ENCODE results near the gene GABRP. TPM values are rescaled to one million over a fixed set of nuclear protein-coding genes. Genes with fewer than 3 reads are reported as not detected.
"Not testable (repeated sequence)": the region's sequence is repeated elsewhere in the genome, so short reads cannot be mapped to it uniquely, and the experiment has no call there.

GABRP gene
- total and polyA plus RNA-seq, 12 donors = 0.03 to 0.26 (median 0.13) TPM; not detected in 7

DNA sequence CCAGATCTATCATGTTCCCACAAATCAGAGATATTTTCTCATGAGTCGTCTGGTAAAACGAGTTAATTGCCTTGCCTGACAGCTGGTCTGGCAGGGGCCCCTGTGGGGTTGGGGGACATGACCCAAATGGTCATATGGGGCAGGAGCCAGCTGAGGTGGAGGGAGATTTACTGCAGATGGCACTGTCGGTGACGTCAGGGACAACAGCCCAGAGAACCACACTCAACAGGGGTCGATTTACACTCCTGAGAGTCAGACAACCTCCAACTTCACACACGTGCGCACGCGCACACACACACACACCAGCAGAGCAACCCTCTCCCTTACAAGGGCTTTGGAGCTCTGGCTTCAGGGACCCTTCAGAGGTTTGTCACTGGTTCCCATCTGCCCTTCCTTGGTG, 23.4 kb upstream of the GABRP start:
- Histone ChIP-seq H3K36me3 (replicated peaks in 1 of 2) (no peaks in the 10 kb centered on the region), H3K4me1 (replicated peaks in 1 of 2) (no peaks in the 10 kb centered on the region), H3K27me3 (no peaks in the 10 kb centered on the region), H3K27ac (no peak overlapping the region), H3K9me3 (replicated peaks in 1 of 3) (no peaks in the 10 kb centered on the region), H3K4me3 (no peak overlapping the region)
- 68 to 75% (median 73%) methylated on average over 7 to 9 of the region's 9 CpGs for WGBS, 4 donors
- intact Hi-C loops (cut with DNase I) = no loop called here
- no peak for TF ChIP-seq POLR2A (IDR thresholded peaks at IDR 0.05)
- TF ChIP-seq, protein P1, sequence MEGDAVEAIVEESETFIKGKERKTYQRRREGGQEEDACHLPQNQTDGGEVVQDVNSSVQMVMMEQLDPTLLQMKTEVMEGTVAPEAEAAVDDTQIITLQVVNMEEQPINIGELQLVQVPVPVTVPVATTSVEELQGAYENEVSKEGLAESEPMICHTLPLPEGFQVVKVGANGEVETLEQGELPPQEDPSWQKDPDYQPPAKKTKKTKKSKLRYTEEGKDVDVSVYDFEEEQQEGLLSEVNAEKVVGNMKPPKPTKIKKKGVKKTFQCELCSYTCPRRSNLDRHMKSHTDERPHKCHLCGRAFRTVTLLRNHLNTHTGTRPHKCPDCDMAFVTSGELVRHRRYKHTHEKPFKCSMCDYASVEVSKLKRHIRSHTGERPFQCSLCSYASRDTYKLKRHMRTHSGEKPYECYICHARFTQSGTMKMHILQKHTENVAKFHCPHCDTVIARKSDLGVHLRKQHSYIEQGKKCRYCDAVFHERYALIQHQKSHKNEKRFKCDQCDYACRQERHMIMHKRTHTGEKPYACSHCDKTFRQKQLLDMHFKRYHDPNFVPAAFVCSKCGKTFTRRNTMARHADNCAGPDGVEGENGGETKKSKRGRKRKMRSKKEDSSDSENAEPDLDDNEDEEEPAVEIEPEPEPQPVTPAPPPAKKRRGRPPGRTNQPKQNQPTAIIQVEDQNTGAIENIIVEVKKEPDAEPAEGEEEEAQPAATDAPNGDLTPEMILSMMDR (IDR thresholded peaks at IDR 0.05) = no peak
- DNase-seq = no peak

DNA sequence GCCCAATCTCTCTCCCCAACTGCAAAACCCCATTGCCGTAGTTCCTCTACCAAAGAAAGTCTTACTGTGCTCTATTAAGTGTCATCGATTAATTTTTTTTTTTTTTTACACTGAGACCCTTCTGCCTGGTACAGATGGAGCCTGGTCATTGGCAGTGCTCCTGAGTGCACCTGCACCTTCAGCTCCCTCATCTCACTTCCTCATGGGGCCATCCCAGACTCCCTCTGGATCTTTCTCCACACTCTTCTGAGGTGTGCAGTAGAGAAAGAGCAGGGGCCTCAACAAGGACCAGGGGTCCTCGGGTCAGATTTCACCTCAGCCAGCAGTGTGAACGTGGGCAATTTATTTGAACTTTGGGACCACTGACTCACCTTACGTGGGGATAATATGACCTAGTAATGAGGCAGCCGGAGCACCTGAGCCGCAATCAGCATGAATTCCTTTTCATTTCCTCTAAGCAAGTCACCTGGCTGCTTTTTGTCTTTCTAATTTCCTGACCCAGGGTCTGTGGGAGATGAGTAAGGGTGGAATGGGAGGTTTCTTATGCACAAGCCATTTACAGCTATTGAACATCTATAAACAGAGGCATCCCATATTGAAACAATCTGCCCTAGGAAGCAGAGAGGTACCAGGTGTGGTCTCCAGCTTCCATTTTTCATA, 22.3 kb upstream of the GABRP start:
- H3K4me3 ChIP-seq = no peak overlapping the region
- no peak overlapping the region for H3K27ac ChIP-seq
- WGBS, 4 donors = 76 to 83% (median 76%) methylated on average over 7 of the region's 7 CpGs
- TF ChIP-seq, protein P1 (IDR thresholded peaks at IDR 0.05) = no peak
- no peak for TF ChIP-seq POLR2A (IDR thresholded peaks at IDR 0.05)
- no peaks in the 10 kb centered on the region for H3K4me1 ChIP-seq (replicated peaks in 1 of 2)
- intact Hi-C loops (cut with DNase I) = no loop called here
- DNase-seq = no peak
- no peaks in the 10 kb centered on the region for H3K27me3 ChIP-seq
- no peaks in the 10 kb centered on the region for H3K9me3 ChIP-seq (replicated peaks in 1 of 3)
- no peaks in the 10 kb centered on the region for H3K36me3 ChIP-seq (replicated peaks in 1 of 2)

GRCh38 chr5:170761708-170762066, 21.8 kb upstream of the GABRP start:
- no peak for DNase-seq
- no peaks in the 10 kb centered on the region for H3K36me3 ChIP-seq (replicated peaks in 1 of 2)
- no peaks in the 10 kb centered on the region for H3K27me3 ChIP-seq
- no peak overlapping the region for H3K27ac ChIP-seq
- no peak overlapping the region for H3K4me3 ChIP-seq
- TF ChIP-seq, protein P1 (IDR thresholded peaks at IDR 0.05) = no peak
- TF ChIP-seq POLR2A (IDR thresholded peaks at IDR 0.05) = no peak
- WGBS, 4 donors = 82 to 86% (median 85%) methylated on average over 6 of the region's 6 CpGs
- no peaks in the 10 kb centered on the region for H3K9me3 ChIP-seq (replicated peaks in 1 of 3)
- H3K4me1 ChIP-seq (replicated peaks in 1 of 2) = no peaks in the 10 kb centered on the region
- intact Hi-C loops (cut with DNase I) = no loop called here

DNA sequence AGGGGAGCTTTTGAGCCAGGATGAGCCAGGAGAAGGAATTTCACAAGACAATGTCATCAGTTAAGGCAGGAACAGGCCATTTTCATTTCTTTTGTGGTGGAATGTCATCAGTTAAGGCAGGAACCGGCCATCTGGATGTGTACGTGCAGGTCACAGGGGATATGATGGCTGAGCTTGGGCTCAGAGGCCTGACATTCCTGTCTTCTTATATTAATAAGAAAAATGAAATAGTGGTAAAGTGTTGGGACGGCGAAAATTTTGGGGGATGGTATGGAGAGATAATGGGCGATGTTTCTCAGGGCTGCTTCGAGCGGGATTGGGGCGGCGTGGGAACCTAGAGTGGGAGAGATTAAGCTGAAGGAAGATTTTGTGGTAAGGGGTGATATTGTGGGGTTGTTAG, 21.2 kb upstream of the GABRP start:
- H3K36me3 ChIP-seq (replicated peaks in 1 of 2); H3K4me3 ChIP-seq; H3K9me3 ChIP-seq (replicated peaks in 1 of 3); H3K27ac ChIP-seq; H3K4me1 ChIP-seq (replicated peaks in 1 of 2); H3K27me3 ChIP-seq; intact Hi-C loops (cut with DNase I); DNase-seq: not testable (repeated sequence)
- 92 to 97% (median 95%) methylated on average over 9 of the region's 9 CpGs for WGBS, 4 donors

DNA sequence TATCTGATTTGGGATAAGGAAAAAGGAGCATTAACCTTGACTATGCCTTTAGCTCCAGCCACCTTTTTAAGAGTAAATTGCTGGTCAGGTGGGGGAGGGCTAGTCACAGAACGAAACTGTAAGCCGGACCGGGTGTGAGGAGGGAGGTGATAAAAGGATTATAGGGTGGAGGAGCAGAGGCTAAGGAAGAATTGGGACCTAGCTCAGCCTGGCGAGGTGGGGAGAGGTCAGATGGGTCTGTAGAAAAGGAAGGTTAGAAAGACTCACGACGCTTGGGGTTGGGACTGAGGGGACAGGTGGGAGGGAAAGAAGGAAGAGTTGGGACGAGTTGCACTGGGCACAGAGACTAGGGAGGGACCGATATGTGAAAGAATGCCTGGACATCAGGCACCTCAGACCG, 17.7 kb upstream of the GABRP start:
- 66 to 78% (median 69%) methylated on average over 9 of the region's 9 CpGs for WGBS, 4 donors
- intact Hi-C loops (cut with DNase I); DNase-seq; H3K4me3 ChIP-seq; H3K36me3 ChIP-seq (replicated peaks in 1 of 2); H3K27me3 ChIP-seq; H3K27ac ChIP-seq; H3K9me3 ChIP-seq (replicated peaks in 1 of 3); H3K4me1 ChIP-seq (replicated peaks in 1 of 2): not testable (repeated sequence)

Data from adrenal gland (tissue), 12 donors.